SH-SY5Y (cell line): Measurements from ENCODE around the gene BAD.

Experiments
- GATA2 ChIP-seq: IDR thresholded peaks from 2 replicates; pipeline ENCODE4 v1.6.1; 2011; ENCODE audit warnings: mild to moderate bottlenecking, low read depth, low read length
- GATA3 ChIP-seq: IDR thresholded peaks from 2 replicates; pipeline ENCODE4 v1.6.1; 2011; ENCODE audit warnings: low read depth, mild to moderate bottlenecking, low read length, moderate library complexity

GRCh38 chr11:64317325-64317960, 33.0 kb upstream of the BAD start, which contains the start of gene TRMT112:
- TF ChIP-seq GATA2 (no peak), GATA3 (no peak)
